Effector CD8-positive, alpha-beta T cell (primary cell): ENCODE data around the gene CHI3L2.
A peak's percentile ranks its signal among the peaks of the same experiment; 100 is the strongest.
"Not testable (repeated sequence)": the region's sequence is repeated elsewhere in the genome, so short reads cannot be mapped to it uniquely, and the experiment has no call there.

Source experiments
- DNase-seq: peaks from one replicate; lab custom pipeline; 2025; lab: John Stamatoyannopoulos, UW

Gene CHI3L2

DNA sequence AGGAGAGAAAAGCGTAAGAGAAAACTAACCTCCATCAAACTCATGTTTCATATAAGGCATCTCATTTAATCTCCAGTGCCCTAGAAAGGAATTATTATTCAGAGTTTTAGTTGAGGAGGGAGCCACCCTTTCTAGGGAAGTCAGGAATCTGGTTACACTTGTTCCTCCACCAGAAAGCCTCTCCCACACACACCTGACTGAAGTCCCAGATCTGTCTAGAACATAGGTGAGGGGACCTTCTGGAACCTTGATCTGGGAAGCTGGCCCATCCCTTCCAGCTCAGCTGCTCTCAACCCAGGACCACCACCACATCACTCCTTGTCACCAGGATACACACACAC lies 25.2 kb upstream of the CHI3L2 start:
- no peak for DNase-seq

- DNase-seq: no peak
Measured at GRCh38 chr1:111202707-111203623, 24.5 kb upstream of the CHI3L2 start.

DNA sequence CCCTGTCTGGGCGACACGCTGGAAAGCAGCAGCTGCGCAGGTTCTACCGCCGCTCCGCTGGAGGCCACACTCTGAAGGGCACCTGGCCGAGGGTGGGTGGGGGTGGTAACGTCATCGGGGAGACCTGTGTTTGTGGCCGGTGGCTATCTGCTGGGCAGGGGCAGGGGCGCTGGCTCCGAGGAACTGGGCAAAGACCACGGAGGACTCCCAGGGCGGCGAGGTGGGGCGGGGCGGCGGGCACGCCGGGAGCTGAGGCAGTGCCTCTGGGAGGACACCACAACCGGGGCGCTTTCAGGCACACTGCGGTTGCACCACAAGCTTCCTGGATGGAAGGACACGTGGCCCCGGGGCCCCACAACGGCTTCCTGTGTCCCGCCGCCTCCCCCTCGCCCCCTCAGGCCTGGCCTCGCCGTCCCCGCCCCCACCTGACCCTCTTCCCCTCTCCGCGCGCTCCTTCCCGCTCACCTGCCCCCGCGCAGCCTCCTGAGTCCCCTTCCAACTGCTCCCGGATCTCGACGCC lies 23.8 kb upstream of the CHI3L2 start:
- peak; percentile 66 for DNase-seq

DNA sequence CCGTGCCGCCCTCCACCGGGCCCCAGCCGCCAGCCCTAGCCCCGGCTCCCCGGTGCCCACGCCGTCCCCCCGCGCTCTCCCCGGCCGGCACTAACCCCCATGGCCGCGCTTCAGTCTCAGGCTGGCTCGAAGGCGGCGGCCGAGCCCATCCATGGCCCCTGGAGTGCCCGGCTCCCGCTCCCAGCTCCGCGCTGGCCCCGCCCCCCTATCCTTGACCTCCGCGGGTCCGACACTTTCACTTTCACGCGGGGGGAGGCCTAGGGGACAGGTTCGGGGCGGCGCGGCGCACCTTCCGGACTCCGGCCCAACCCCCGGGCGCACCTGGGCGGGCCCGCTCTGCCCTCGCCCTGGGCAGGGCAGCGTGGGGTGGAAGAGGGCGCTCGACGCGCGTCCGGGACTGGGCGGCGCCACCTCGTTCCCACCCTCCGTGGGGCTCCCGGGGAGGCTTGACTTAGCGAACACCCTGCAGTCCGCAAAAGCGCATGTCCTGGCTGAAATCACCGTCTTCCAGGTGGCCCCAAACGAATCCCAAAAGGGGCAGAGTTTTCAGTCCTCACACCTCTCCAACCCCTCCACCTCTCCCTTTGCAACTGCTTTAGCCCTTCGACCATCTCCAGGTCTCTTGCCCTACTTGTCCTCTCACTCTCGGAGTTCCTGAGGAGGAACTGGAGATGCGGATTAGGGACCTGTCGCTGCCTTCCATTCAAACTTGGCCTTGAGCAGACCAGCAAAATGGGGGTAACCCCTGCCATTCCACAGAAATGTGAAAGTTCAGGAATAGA lies 23.1 kb upstream of the CHI3L2 start:
- DNase-seq: peak; percentile 58

GRCh38 chr1:111204983-111205713 lies 22.4 kb upstream of the CHI3L2 start:
- DNase-seq: no peak

GRCh38 chr1:111205714-111206050 lies 21.8 kb upstream of the CHI3L2 start:
- no peak for DNase-seq

DNA sequence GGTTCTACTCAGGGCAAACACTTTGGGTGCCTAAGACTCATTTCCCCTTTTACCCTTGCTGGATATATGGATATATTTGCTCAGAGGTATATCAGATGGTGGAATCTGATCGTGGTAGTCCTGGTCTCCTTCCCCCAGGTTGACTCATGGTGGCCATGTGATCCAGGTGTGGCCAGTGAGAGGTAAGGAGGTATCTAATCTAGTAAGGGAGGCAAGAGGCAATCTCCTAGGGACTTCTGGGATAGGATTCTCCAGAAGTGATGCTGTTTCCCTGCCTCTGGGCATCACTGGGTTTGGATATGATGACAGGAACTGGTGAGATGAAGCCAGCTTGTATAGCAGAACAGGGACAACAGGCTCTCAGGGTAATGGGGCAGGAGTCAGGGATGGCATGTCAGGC lies 18.6 kb upstream of the CHI3L2 start:
- no peak for DNase-seq

GRCh38 chr1:111209622-111210021 lies 17.9 kb upstream of the CHI3L2 start:
- DNase-seq: no peak

DNA sequence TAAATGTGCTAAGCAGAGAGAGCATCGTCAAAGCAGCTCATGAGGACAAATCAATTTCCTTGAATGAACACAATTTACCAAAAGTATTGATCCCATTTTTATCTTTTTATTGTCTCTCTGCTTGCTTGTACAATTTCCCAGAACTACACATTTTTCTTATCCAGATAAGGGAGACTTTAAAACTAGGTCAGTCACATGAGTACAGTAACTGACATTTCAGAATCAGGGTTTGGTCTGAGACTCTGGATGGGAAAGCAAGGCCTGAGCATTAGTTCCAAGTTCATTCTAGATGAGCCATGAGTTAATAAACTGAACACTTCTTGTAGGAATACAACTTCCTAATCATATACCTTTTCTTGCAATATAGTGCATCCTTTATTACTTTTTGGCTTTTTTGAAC lies 15.6 kb upstream of the CHI3L2 start:
- DNase-seq: no peak

DNA sequence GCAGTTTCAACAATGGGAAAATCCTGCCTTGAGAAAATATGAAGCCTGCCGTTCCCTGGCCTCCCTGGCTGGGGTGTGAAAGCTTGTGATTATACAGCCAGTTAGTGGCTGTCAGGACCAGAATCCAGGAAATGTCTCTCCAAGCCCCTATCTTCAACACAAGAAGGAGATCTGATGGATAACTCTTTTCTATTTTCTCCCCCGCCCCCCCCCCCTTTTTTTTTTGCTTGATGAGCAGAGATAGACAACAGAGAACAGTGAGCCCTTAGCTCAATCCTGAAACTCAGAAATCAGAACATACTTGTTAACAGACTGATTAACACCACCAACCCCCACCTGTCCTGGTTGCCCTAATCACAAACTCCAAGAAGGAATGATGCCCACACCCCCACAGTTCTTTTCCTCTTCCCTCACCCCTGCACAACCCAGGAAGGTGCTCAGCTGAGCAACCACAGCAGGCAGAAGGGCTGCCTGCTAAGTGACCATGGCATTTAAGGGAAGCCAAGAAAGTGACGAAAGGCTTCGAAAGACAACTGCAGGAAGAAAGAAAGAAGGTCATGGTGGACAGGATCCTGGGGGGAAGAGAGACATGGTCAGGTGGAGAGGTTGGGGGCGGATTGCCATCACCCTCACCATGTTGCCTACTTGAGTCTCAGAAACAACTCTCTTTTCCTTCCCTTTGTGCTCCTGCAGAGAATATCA lies 14.7 kb upstream of the CHI3L2 start:
- no peak for DNase-seq

- no peak for DNase-seq
Measured at GRCh38 chr1:111213412-111213811, 14.1 kb upstream of the CHI3L2 start.

- DNase-seq: no peak
Measured at GRCh38 chr1:111214074-111214801, 13.3 kb upstream of the CHI3L2 start.

DNA sequence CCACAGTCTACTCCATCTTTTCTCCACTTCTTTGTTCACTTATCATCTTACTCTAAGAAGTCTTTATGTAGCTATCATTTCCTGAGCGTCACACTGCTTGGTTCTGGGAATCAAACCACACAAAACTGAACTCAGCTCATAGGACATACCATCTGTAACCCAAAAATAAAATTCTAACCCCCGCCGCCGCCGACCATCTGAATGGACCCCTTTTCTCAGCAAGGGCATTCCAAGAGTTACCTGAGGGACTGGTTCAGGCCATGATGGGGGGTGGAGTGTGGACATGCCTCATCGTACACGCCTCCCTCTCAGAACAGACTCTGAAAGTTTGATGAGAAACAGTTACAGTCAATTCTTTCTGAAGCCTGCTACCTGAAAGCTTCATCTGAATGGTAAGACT lies 12.6 kb upstream of the CHI3L2 start:
- DNase-seq: peak; percentile 18

GRCh38 chr1:111215285-111215684 lies 12.2 kb upstream of the CHI3L2 start:
- DNase-seq: not testable (repeated sequence)

DNA sequence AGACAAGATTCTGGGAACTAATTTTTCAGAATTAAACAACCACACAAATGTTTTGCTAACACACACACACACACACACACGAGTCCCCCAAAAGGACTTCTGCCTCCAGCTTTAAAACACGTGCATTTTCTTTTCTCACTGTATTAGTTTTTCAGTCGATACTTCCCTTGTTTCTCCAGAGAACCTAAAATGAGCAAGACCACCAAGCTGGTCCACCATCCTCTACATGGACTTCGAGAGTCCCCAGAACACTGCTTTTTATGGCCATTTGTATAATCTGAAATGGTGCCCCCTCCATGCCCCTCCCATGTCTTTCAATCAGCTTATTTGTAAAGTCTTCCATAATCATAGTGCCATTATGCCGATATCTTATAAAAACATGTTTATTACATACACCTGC lies 10.8 kb upstream of the CHI3L2 start:
- no peak for DNase-seq

DNA sequence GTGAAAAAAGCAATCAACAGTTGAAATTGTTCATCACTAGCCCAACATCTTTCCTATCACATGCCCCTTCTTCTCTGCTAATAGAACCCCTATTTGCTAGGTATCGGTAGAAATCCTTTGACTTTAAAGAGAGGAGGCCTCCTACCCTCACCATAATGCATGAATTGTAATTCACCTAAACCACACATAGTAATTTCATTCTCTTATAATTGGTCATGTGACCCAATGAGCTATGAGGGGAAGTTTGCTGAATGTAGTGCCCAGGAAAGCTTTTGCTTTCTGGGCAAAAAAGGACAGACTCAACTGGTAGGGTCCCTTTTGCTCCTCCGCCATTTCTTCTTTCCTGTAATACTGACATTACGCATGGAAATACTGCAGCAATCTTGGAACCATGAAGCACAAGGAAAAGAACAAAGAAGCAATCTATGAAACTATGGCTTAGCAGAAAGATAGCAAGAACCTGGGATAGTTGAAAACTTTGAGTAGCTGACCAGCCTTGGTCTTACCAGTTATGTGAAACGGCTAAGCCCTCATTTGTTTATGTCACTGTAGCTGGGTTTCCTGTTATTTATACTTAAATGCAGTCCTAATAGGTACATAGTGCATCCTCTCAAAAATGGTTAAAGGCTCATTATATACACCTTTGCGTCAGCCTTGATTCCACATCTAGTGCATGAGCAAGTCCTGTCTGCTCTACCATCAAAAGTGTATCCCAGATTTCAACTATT lies 10.2 kb upstream of the CHI3L2 start:
- no peak for DNase-seq

DNA sequence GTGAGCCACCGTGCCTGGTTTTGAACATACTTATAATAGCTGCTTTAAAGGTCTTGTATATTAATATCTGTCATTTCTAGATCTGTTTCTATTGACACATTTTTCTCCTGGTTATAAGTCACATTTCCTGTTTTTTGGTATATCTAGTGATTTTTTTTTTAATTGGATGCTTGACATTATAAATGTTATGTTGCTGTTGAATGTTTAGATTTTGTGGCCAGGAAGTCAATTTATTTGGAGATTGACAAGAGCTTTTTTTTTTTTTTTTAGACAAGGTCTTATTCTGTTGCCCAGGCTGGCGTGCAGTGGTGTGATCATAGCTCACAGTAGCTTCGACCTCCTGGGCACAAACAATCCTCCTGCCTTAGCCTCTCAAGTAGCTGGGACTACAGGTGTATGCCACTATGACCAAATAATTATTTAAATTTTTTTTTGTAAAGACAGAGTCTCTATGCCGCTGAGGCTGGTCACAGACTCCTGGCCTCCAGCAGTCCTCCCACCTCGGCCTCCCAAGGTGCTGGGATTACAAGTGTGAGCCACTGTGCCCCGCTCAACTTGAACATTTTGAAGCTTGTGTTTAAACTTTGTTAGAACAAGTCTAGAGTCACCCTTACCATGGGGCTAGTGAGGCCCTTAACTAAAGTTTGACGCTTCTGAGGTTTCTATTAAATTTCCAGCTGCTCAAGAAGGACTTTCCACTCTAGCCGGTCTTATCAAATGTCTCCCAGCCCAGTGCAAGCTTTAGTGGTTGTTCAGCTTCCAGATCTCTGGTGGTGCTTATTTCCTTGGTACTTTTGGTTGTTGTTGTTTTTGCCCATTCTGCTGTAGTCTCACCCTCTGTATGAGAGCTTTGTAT lies 8.6 kb upstream of the CHI3L2 start:
- DNase-seq: no peak

- DNase-seq: no peak
Measured at GRCh38 chr1:111219557-111220286, 7.8 kb upstream of the CHI3L2 start.
